SW480 (cell line): Measurements from ENCODE around the gene COMMD9.
"Not testable (repeated sequence)": the region's sequence is repeated elsewhere in the genome, so short reads cannot be mapped to it uniquely, and the experiment has no call there.

Experiments used
- DNase-seq: peaks from one replicate; pipeline ENCODE4 v3.0.0-alpha.2; 2016; ENCODE audit warnings: low spot score

The COMMD9 gene

GRCh38 chr11:36289226-36289852 is at the start of gene COMMD9:
TSS of gene COMMD9 (minus strand) at chr11:36289424. CDS start at chr11:36289412, 12 bp downstream.
- DNase-seq, result peak; percentile 95

GRCh38 chr11:36333897-36334296 is 44.7 kb upstream of the COMMD9 start:
- peak; percentile 58 for DNase-seq

- no peak for DNase-seq
Observed at GRCh38 chr11:36333468-36333867, 44.2 kb upstream of the COMMD9 start.

- no peak for DNase-seq
Observed at GRCh38 chr11:36330411-36330810, 41.2 kb upstream of the COMMD9 start.

GRCh38 chr11:36328966-36329673 is 39.9 kb upstream of the COMMD9 start:
- no peak for DNase-seq

- no peak for DNase-seq
Observed at GRCh38 chr11:36326524-36327419, 37.5 kb upstream of the COMMD9 start.

GRCh38 chr11:36325403-36325802 is 36.2 kb upstream of the COMMD9 start:
- not testable (repeated sequence) for DNase-seq

- not testable (repeated sequence) for DNase-seq
Observed at GRCh38 chr11:36324956-36325355, 35.7 kb upstream of the COMMD9 start.

- no peak for DNase-seq
Observed at GRCh38 chr11:36317992-36318391, 28.8 kb upstream of the COMMD9 start.

- peak; percentile 9 for DNase-seq
Observed at GRCh38 chr11:36316049-36316448, 26.8 kb upstream of the COMMD9 start.

- no peak for DNase-seq
Observed at GRCh38 chr11:36314434-36314767, 25.2 kb upstream of the COMMD9 start.

GRCh38 chr11:36313750-36314433 is 24.7 kb upstream of the COMMD9 start:
- no peak for DNase-seq

- DNase-seq, result peak; percentile 52
Observed at GRCh38 chr11:36312611-36313472, 23.6 kb upstream of the COMMD9 start.

- DNase-seq, result peak; percentile 51
Observed at GRCh38 chr11:36311926-36312595, 22.8 kb upstream of the COMMD9 start.

GRCh38 chr11:36309779-36310178 is 20.6 kb upstream of the COMMD9 start:
- no peak for DNase-seq

- DNase-seq, result no peak
Observed at GRCh38 chr11:36308577-36308976, 19.4 kb upstream of the COMMD9 start.

GRCh38 chr11:36306888-36307287 is 17.7 kb upstream of the COMMD9 start:
- DNase-seq, result peak; percentile 11

GRCh38 chr11:36305047-36305446 is 15.8 kb upstream of the COMMD9 start:
- no peak for DNase-seq

- DNase-seq, result no peak
Observed at GRCh38 chr11:36304351-36304750, 15.1 kb upstream of the COMMD9 start.

GRCh38 chr11:36300650-36301049 is 11.4 kb upstream of the COMMD9 start:
- DNase-seq, result no peak
